ENCODE measurements around the gene CFHR4.
"Not testable (repeated sequence)": the region's sequence is repeated elsewhere in the genome, so short reads cannot be mapped to it uniquely, and the experiment has no call there.

CFHR4 gene

GRCh38 chr1:196941474-196941873 lies 53.6 kb downstream of the CFHR4 start:
- not testable (repeated sequence) for DNase-seq

- DNase-seq: not testable (repeated sequence)
These were observed 55.7 kb downstream of the CFHR4 start, which contains the start of gene CFHR2 for GRCh38 chr1:196943568-196943967. TSS of gene CFHR2 (plus strand) at chr1:196943738. CDS start at chr1:196943881, 143 bp downstream.

GRCh38 chr1:196951711-196952394 lies 64.0 kb downstream of the CFHR4 start:
- no peak for DNase-seq

GRCh38 chr1:196954778-196955177 lies 66.9 kb downstream of the CFHR4 start:
- DNase-seq: no peak

- no peak for DNase-seq
These were observed 68.1 kb downstream of the CFHR4 start for GRCh38 chr1:196955926-196956325.

- no peak for DNase-seq
These were observed 73.0 kb downstream of the CFHR4 start for GRCh38 chr1:196960854-196961253.
